SU-DHL-6 (cell line): ENCODE data around the gene RAB3C.

Experiments used
- H2AFZ ChIP-seq: fragments of 200-600 bp; sonication (generic); 2 replicates; pipeline ENCODE4 v1.6.1; 2014; ENCODE audit warnings: low read depth, mild to moderate bottlenecking, moderate library complexity, mixed read lengths, antibody characterized with exemption, low read length; ENCODE audit not compliant: severe bottlenecking
- H3F3A ChIP-seq: fragments of 200-600 bp; shearing (Covaris generic); 2 replicates; pipeline ENCODE4 v1.6.0; 2016; ENCODE audit warnings: antibody characterized with exemption, mild to moderate bottlenecking; ENCODE audit not compliant: insufficient read depth
- H3K27ac ChIP-seq: fragments of 200-600 bp; sonication (generic); 2 replicates; pipeline ENCODE4 v1.5.1; 2016; ENCODE audit warnings: low read depth, mild to moderate bottlenecking, low read length, moderate library complexity, mixed read lengths
- H3K27me3 ChIP-seq: fragments of 200-600 bp; sonication (generic), shearing (Covaris generic); 2 replicates; pipeline ENCODE4 v1.6.0; 2014; ENCODE audit warnings: mild to moderate bottlenecking, low read length
- H3K36me3 ChIP-seq: fragments of 200-600 bp; sonication (generic); 2 replicates; pipeline ENCODE4 v1.6.1; 2014; ENCODE audit warnings: mild to moderate bottlenecking, low read length, mixed read lengths
- H3K4me2 ChIP-seq: fragments of 300-600, 200-600 bp; shearing (Covaris generic), sonication (generic); 2 replicates; pipeline ENCODE4 v1.6.0; 2014; ENCODE audit warnings: low read length, low read depth, mild to moderate bottlenecking; ENCODE audit not compliant: poor library complexity, severe bottlenecking
- H3K4me3 ChIP-seq: fragments of 200-600 bp; sonication (generic); 2 replicates; pipeline ENCODE4 v1.5.1; 2014; ENCODE audit warnings: antibody characterized with exemption, low read length, mild to moderate bottlenecking, mixed read lengths; ENCODE audit not compliant: insufficient read depth, poor library complexity, severe bottlenecking
- H3K79me2 ChIP-seq: fragments of 200-600 bp; sonication (generic); 2 replicates; pipeline ENCODE4 v1.6.1; 2014; ENCODE audit warnings: mild to moderate bottlenecking, low read length, moderate library complexity; ENCODE audit not compliant: insufficient read depth
- H3K9ac ChIP-seq: fragments of 200-600 bp; sonication (generic); 2 replicates; pipeline ENCODE4 v1.7.0; 2014; ENCODE audit warnings: mild to moderate bottlenecking, low read length
- H3K9me2 ChIP-seq: fragments of 200-600 bp; sonication (generic); replicated peaks from 2 replicates; pipeline ENCODE4 v1.6.1; 2014; ENCODE audit warnings: low read length; ENCODE audit not compliant: insufficient read depth
- H3K9me3 ChIP-seq: fragments of 200-600 bp; sonication (generic); 2 replicates; pipeline ENCODE4 v1.6.1; 2014; ENCODE audit warnings: low read length, mixed read lengths; ENCODE audit not compliant: insufficient read depth
- H4K20me1 ChIP-seq: fragments of 200-600 bp; sonication (generic); 2 replicates; pipeline ENCODE4 v1.6.1; 2014; ENCODE audit warnings: low read depth, mild to moderate bottlenecking, antibody characterized with exemption, low read length, moderate library complexity, mixed read lengths
- CTCF ChIP-seq: fragments of 200-600 bp; sonication (generic); IDR thresholded peaks from one replicate; pipeline ENCODE4 v1.5.1; 2017; ENCODE audit warnings: antibody characterized with exemption, mild to moderate bottlenecking, low read length, moderate library complexity; ENCODE audit not compliant: insufficient read depth, poor library complexity, severe bottlenecking
- EZH2phosphoT487 ChIP-seq: fragments of 200-600 bp; sonication (generic), shearing (Covaris generic); conservative IDR thresholded peaks from 2 replicates; pipeline ENCODE4 v1.6.1; 2018; ENCODE audit warnings: mild to moderate bottlenecking, antibody characterized with exemption, low read length, moderate library complexity, mixed read lengths

Gene RAB3C

GRCh38 chr5:58615972-58616371 lies 33.1 kb downstream of the RAB3C start:
- Histone ChIP-seq H3K27me3 (no peaks in the 10 kb centered on the region), H3K9me2 (no peaks in the 10 kb centered on the region), H2AFZ (no peak overlapping the region), H3F3A (no peaks in the 10 kb centered on the region), H3K9me3 (no peaks in the 10 kb centered on the region), H3K79me2 (no peaks in the 10 kb centered on the region), H3K27ac (no peak overlapping the region), H4K20me1 (no peaks in the 10 kb centered on the region), H3K4me3 (no peak overlapping the region), H3K9ac (no peak overlapping the region), H3K4me2 (no peak overlapping the region), H3K36me3 (no peaks in the 10 kb centered on the region)
- TF ChIP-seq EZH2phosphoT487, result no peak

- TF ChIP-seq CTCF (no peak), EZH2phosphoT487 (no peak)
- Histone ChIP-seq H3K27ac (no peak overlapping the region), H3K4me3 (no peak overlapping the region), H3K36me3 (no peaks in the 10 kb centered on the region), H3K4me2 (no peak overlapping the region), H3K9me3 (no peaks in the 10 kb centered on the region), H3K79me2 (no peaks in the 10 kb centered on the region), H4K20me1 (no peaks in the 10 kb centered on the region), H3F3A (no peaks in the 10 kb centered on the region), H3K9me2 (no peaks in the 10 kb centered on the region), H3K9ac (no peak overlapping the region), H3K27me3 (no peaks in the 10 kb centered on the region), H2AFZ (no peak overlapping the region)
Measured at GRCh38 chr5:58617241-58617640, 34.4 kb downstream of the RAB3C start.

GRCh38 chr5:58620336-58620735 lies 37.5 kb downstream of the RAB3C start:
- H3K27ac ChIP-seq, result no peak overlapping the region
- H3F3A ChIP-seq, result no peaks in the 10 kb centered on the region
- no peak overlapping the region for H3K4me3 ChIP-seq
- H3K9me2 ChIP-seq, result no peaks in the 10 kb centered on the region
- no peaks in the 10 kb centered on the region for H3K79me2 ChIP-seq
- no peaks in the 10 kb centered on the region for H3K36me3 ChIP-seq
- H3K4me2 ChIP-seq, result no peak overlapping the region
- H3K27me3 ChIP-seq, result no peaks in the 10 kb centered on the region
- no peaks in the 10 kb centered on the region for H4K20me1 ChIP-seq
- TF ChIP-seq CTCF (no peak), EZH2phosphoT487 (no peak)
- no peak overlapping the region for H3K9ac ChIP-seq
- no peaks in the 10 kb centered on the region for H3K9me3 ChIP-seq
- no peak overlapping the region for H2AFZ ChIP-seq

GRCh38 chr5:58622936-58623871 lies 40.3 kb downstream of the RAB3C start:
- Histone ChIP-seq H3K4me3 (no peak overlapping the region), H3K79me2 (no peaks in the 10 kb centered on the region), H2AFZ (no peak overlapping the region), H3K36me3 (no peaks in the 10 kb centered on the region), H3F3A (no peaks in the 10 kb centered on the region), H3K9ac (no peak overlapping the region), H3K9me3 (no peaks in the 10 kb centered on the region), H3K4me2 (no peak overlapping the region), H3K9me2 (no peaks in the 10 kb centered on the region), H4K20me1 (no peaks in the 10 kb centered on the region), H3K27ac (no peak overlapping the region), H3K27me3 (no peaks in the 10 kb centered on the region)
- TF ChIP-seq CTCF (no peak), EZH2phosphoT487 (no peak)
